GM21786 (cell line): Measurements from ENCODE around the gene ST6GAL2.

Experiments used
- ATAC-seq: cut with Tn5 transposase; IDR thresholded peaks from one replicate; pipeline ENCODE4 v1.9.1; 2021; ENCODE audit not compliant: unreplicated experiment

ST6GAL2 gene

DNA sequence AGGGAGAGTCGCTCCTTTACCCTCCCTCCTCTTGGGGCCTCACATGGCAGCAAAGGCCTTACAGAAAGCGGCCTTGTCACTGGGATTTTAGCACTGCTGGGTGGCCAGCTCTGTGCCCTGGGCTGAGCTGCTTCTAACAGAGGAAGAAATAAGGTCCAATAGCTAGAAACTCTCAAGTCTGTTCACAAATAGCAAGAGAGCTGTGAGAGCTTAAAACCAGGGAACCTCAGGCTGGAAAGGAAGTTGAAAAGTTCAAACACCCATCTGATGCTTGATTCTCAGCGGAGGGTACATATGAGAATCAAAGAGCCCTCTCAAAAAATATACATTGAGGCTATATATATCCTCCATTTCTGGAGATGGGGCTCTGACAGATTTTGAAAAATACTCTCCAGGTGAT is 54.7 kb downstream of the ST6GAL2 start:
- no peak for ATAC-seq

DNA sequence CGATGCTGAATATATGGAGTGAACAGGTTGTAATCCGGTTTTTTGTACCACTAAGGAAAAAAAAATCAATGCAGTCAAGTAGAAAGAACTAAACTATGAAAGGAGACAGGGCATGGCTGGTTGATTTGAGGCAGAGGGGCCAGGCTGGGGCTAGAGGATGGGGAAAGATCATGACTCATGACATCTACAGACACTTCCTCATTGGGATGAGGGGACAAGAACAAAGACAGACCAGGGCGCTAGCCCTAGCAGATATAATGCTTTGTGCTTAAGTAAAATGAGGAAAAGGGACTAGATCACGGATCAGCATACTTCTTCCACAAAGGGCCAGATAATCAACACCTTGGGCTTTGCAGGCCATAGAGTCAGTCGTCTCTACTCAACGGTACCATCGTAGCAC is 55.8 kb downstream of the ST6GAL2 start:
- no peak for ATAC-seq

DNA sequence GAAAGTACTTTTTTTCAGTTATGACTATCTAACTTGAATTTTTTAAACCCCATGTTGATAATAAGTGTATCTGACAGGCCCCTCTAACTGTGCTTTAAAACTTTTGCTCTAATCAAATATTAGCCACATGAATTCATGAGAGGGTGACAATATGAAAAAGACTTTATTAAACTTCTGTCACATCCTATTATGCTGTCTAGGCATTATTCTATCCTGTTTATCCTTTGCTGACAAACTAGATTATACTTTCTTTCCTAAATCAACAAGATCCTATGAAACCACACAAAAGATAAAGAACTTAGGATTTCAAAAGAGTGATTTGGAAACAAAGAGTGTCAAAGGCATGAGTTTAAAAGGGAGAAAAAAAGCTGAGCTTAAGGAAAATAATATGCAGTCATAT is 57.8 kb downstream of the ST6GAL2 start:
- ATAC-seq = no peak

DNA sequence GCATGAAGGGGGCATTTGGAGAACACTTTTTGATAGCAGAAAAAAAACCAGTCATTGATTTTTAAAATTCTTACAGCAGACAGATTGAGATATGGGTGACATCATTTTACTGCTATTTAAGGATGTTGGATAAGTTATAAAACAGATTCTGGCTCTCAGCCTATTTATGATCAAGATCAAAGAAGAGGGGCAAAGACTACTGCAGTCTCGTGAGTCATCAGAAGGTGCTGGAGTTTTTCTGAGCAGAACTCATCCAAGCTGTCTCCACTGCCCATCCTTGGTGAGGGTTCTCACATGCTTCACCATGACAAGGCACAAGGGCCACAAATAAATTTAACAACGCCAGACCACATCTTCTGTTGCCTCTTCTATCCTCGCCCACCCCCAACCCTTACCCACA is 58.8 kb downstream of the ST6GAL2 start:
- no peak for ATAC-seq

DNA sequence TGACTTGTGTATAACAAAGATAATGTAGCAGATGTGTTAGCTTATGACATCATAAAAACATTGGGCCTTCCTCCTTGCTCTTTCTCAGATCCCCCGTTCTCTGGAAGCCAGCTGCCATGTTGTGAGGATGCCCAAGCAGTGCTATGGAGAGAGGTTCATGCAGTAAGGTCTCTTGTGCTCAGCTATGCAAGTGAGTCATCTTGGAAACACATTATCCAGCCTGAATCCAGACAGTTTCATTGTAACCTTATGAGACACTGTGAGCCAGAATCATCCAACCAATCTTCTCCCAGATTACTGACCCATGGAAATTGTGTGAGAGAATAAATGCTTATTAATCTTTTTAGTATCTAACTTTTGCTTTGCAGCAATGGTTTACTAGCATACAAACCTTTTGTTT is 60.8 kb downstream of the ST6GAL2 start:
- no peak for ATAC-seq

DNA sequence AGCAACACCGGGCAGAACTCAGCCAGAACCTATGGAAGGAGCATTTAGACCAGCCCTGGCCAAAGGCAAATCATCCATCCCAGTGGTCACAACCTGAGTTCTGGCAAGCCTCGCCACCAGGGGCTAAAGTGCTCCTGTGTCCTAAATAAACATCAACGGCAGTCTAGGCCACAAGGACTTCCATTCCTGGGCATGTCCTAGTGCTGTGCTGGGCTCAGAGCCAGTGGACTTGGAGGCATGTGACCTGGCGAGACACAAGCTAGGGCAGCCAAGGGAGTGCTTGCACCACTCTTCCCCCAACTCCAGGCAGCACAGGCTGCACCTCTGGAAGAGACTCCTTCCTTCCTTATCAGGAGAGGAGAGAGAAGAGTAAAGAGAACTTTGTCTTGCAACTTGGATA is 69.0 kb downstream of the ST6GAL2 start:
- no peak for ATAC-seq

DNA sequence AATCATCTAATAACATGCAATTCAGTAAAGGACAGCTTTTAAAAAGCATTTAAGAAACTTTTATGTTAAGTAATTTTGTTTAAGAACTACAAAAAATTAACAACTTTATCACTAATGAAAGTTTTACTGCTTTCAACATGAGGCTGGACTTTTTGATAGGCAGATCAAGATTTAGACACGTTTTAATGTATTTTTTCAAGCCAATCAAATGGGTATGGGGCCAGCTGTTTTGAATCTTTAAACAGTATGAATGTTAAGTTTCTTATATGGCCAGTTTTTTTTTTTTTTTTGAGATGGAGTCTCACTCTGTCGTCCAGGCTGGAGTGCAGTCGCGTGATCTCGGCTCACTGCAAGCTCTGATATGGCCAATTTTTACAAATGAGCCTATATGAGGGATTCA is 73.1 kb downstream of the ST6GAL2 start:
- ATAC-seq = no peak

DNA sequence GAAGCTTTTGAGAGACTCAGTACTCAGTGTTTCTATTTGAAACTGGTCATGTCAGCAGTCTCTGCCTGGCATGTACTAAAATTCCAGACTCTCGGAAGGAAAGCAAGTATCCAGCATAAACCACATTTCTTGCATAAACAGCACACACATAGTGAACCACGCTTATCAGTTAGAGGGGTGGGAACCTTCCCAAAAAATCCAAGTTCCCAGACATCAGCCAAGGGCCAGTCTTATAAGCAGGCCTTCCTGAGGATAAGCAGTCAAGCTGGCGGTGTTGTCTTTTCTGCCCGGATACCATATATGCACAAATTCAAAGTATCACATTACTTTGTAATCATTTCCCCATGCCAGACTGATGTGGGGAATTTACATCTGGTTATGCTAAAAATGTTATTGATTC is 73.6 kb downstream of the ST6GAL2 start:
- ATAC-seq = no peak

DNA sequence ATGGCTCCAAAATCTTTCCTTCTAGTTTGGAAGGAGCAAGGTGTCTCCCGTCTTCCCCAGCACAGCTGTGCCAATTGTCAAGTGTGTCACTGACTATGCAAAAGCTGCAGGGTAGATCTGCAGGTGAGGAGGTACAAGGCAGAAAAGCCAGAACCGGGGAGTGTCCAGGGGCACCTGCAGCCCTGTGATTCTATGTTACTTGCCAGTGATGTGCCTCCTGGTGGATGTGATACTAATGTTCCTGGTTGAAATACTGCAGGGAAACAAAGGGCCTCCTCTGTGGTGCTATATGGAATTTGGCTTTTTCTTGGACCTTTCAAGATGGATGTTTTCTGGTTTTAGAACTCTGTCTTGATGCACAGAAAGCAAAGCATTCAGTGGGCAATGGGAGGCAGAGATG is 80.3 kb downstream of the ST6GAL2 start:
- no peak for ATAC-seq

DNA sequence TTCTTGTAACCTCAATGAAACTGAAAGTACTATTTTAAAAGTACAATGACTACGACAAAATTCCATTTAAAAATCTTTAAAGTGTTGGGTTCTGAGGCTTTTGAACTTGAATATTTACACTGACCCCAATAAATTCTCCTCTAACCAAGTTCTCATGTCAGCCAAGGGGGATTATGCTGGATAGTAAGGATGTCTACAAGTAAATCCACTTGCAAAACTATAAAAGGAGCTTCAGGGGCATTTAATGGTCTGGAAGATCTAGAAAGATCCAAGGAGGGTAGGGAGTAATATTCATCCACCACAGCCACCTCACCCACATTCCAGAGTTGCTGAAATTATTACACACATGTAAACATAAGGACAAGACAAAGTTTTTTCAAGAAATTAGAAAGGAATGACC is 81.8 kb downstream of the ST6GAL2 start:
- no peak for ATAC-seq

DNA sequence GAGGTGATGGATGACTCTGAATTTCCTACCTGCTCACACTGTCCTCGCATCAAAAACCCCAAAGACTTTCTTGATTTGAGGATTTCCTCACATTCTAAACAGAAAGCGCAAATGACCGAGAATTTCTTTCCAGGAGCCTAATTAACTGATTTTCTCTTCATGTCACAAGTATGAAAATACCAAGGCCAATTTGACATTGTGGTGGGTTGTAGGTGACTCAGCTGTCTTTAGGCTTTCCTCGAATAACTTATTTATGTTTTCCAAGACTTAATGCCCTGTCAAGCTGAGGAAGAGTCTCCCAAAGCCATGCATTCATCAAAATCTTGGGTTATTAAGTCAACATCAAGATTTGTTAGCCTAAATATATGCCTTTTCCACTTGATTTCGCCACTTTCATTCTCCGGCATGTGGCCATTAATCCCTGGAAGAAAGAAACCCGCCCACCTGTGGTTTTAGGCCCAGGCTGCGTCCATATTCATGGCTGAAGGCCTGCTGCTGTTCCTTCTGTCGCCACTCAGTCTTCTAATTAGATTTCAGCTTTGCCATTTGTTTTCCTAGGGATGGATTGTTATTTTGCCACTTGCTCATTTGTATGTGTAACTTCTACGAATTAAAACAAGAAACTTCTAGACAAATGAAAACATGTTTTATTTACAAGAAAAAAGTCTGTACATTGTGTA is 84.9 kb downstream of the ST6GAL2 start:
- ATAC-seq = no peak

DNA sequence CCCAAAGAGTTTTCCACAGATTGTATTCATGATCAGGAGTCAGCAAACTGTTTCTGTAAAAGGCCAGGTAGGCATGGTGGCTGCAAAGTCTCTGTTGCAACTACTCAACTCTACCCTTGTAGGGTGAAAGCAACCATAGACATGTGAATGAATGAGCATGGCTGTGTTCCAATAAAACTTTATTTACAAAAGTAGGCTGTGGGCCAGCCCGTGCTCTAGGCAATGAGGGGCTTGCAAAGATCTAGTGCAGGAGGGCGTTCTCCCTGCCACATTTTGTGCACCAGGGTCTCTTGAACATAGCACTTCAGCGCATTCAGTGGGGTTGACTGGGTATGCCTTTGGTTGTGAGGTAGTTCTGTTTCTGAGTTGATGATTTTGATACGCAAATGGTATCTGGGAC is 85.8 kb downstream of the ST6GAL2 start:
- no peak for ATAC-seq

DNA sequence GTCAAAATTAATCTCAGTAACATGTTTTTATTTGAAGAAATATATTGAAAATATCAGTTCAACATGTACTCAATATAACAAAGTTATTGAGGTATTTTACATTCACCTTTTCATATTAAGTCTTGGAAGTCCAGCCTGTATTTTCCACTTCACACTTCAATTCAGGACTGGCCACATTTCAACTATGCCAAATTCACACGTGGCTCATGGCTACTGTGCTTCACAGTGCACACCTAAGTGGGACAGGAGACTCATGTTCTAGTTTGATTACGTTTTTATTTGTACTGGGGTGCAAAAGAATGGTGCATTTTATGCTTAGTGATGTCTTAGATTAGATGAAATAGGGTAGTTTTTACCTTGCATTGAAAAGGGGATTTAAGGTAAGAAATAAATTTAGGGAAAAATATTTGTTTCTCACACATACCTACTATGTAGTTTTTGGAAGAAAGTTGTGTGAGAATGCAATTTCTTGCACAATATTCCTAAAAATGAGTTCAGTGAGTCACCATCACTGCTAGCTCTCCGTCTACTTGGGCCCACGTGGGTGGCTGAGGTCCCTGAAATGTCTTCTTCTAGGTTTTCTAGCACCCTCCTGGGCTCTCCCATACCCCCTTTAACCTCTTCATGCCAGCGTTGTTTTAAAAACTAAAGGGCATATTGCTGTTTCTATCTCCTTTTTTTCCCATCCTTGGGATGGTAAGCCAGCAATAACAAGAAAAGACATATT is 87.0 kb downstream of the ST6GAL2 start:
- no peak for ATAC-seq

DNA sequence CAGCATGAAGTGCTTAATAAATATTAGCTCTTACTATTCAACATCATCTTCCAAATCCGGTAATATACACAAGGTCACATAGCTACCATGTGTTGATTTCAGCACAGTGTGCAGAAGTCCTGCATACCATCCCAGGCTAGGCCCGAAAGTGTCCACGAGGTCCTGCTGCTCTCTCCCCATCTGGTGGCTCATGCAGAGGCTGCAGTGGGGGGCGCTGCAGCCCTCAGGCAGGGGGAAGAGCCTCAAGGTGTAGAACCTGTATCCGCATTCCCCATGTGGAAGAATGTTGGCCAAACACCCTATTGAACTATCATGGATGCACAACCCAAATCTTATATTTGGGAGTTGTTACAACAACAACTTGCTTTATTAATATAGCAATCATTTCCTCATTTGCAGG is 88.5 kb downstream of the ST6GAL2 start:
- no peak for ATAC-seq

DNA sequence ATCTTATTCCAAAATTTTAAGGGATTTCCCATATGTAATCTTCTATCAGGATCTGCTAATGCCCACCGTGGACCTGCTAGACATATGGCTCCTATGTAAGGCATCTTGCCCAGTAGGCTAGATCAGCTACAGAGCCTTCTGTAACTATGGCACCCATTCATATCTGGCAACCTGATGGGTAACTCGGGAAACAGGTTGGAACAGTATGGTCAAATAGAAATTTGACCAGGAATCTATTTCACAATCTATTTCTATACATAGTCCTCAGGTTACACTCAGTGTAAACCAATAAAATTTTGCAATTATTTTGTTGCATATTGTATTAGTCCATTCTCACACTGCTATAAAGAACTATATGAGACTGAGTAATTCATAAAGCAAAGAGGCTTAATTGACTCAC is 93.3 kb downstream of the ST6GAL2 start:
- ATAC-seq = no peak

DNA sequence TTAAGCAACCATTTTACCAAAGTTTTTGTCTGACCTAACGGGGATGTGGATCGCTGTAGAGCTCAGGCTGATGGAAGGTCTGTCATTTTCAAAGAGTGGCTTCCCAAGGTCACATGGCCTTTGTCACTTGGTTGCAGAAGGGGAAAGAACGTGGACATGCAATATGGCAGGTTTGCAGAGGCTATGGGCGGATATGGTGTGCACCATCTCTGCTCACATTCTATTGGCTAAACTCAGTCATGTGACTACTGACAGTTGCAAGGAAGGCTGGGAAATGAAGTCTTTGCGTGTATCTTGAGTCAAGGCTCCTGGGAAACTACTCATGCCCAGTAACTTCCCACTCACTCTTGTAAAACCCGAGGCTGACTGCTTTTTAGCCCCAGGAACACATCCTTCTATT is 96.8 kb downstream of the ST6GAL2 start:
- no peak for ATAC-seq

DNA sequence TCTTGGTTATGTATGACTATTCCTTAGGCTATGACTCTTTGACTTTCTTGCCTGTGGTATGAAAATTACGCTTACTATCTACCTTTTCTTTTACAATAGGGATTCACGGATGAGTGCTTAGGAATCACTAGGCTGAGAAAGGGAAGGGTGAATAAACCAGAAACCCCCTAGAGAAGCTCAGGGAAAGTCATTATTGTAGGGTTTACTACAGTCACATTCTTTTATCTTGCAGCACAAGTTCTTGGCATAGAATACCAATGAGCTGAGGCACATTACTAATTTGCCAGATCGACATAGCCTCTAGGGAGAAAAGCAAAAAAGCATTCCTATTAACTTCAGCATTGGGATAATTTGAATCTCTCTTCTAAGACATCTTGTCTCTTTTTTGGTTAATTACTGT is 103.3 kb downstream of the ST6GAL2 start:
- ATAC-seq = no peak

DNA sequence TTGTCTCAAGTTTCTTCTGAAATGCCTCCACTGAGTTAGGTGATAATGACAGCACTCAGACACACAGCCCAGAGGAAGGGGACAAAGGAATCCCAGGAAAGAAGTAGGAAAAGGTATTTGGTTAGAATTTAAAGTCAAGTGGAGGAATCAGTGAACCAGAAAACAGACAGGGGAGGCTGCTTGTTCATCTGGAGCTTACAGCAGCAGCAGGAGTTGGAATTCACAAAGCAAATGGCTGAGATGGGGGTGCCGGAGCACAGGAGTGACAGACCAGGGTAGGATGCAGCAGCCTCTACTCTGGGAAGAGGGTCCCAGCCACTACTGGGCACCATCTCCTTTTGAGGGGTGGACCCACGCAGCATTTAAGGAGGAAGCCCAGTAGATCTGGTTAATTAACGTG is 104.8 kb downstream of the ST6GAL2 start:
- no peak for ATAC-seq

DNA sequence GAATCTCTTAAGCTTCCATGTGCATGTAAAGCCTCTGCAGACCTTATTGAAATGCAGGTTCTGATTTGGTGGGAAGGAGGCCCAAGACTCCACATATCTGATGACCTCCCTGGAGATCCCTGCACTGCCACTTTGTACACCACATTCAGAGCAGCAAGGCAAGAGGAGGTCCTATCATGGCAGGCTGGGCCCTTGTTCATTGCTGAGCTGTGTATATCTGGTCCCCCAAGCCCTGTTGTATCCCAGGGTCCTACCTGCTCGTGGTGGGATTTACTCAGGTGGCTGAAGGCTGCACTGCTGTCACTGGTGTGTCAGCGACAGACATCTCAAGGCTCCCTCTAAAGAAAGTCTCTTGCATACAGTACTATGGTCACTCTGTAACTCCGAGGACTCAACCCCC is 114.2 kb downstream of the ST6GAL2 start:
- no peak for ATAC-seq

DNA sequence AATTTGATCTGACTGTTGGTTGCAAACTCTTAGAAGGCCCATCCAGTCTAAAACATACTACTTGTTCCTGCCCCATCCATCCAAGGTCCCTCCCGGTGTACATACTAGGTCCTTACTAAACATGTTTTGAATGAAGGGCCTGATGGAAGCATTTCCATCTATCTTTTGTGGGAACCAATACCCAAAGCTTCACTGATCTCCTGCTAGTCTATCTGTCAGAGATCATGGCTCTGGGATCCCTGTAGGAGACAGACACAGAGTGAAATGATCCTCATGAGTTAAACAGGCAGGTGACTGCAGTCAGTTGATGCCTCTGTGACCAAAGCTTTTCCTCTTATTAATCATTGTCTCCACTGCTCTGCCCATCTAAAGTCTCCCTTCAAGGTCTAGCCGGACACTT is 115.0 kb downstream of the ST6GAL2 start:
- no peak for ATAC-seq

DNA sequence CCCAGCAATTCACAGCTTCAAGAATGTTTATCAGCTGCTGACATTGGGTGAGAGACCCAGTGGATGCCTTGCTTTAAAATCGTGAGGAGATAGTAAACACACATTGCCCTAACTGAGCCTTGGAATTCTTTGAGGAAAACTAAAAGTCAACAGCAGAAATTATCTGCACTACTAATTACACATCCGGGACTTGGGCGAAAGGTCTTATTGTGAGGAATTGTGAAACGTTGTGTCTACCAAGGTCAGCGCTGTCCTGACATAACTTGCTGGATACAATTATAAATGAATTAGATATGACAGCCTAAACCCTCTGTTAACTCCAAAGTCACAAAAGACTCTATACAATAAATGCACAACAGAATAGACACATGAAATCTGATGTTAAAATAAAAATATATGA is 121.4 kb downstream of the ST6GAL2 start:
- no peak for ATAC-seq

DNA sequence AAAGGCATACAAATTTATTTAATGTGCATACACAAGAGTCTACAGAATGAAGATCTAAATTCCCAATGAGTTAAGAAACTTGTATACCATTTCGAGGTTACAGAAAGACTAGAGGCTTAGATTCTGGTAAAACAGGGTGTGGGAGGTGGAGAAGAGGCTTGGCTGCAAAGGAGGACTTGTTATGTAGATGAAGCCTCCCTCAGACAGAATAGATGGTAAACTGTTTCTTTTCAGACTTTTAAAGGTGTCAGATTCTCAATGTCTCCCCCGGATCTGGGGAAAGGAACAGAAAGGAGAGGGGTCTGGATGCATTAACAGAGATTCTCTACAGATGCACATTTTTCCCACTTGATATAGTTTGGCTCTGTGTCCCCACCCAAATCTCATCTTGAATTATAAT is 126.0 kb downstream of the ST6GAL2 start:
- no peak for ATAC-seq

DNA sequence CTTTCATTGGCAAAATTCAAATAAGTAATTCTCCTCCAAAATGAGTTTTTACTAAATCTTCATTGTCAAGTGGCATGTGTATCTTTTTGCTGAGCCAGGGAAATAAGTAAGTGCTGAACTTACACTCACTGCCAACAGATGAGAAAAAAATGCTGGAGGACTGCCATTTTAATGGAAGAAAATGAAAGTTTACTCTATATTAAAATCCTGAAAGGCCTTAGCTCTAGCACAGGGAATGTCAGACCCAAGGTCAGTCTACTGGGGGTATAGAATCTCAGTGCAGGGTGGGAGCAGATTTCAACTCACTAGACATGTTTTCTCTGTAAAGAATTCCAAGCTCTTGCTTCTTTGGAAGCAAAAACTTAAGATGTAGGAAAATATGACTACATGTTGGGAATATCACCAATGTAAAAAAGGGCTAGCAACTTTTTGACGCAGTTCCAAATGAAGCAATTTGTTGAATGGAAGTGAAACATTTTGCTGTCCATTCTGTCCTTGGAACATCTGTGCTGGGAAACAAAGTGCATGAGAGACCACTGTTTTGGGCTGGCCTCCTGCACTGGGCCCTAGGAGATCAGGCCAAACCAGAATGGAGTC is 127.0 kb downstream of the ST6GAL2 start:
- no peak for ATAC-seq
